C4-2B (cell line): Measurements from ENCODE around the gene CXCL9.

ENCODE experiments used
- CTCF ChIP-seq: fragments of 450-650 bp; conservative IDR thresholded peaks from 2 replicates; pipeline ENCODE4 v1.5.1; 2017; ENCODE audit warnings: mild to moderate bottlenecking
- ZFX ChIP-seq: fragments of 450-650 bp; IDR thresholded peaks from 2 replicates; pipeline ENCODE4 v1.6.1; 2017

- TF ChIP-seq CTCF (no peak), ZFX (no peak)
These were observed 39.2 kb downstream of the CXCL9 start for GRCh38 chr4:75968084-75968483.
